GM21390 (cell line): ENCODE measurements around the gene CFI.
"Not testable (repeated sequence)": the region's sequence is repeated elsewhere in the genome, so short reads cannot be mapped to it uniquely, and the experiment has no call there.

Experiments
- ATAC-seq: cut with Tn5 transposase; IDR thresholded peaks from one replicate; pipeline ENCODE4 v1.9.1; 2021; ENCODE audit not compliant: unreplicated experiment

CFI gene

GRCh38 chr4:109801099-109801789 is 555 bp downstream of the CFI start:
- no peak for ATAC-seq

DNA sequence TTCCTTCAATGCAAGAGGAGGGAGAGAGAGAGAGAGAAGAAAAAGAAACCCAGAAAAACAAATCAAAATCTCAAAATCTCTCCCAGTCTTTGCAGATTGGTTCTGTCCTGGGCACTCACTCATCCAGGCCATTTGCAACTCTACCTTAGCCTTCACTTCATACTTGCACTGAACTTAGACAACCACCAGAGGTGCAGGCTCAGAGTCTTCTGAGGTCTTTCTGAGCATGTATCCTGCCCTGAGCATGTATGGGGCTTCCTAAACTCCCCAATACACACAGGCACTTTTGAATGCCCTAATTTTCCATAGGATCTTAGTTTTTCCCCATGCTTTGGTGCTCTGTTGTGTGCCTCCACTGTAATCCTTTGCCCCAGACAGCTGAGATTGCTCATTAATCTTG is 2.9 kb downstream of the CFI start:
- no peak for ATAC-seq

DNA sequence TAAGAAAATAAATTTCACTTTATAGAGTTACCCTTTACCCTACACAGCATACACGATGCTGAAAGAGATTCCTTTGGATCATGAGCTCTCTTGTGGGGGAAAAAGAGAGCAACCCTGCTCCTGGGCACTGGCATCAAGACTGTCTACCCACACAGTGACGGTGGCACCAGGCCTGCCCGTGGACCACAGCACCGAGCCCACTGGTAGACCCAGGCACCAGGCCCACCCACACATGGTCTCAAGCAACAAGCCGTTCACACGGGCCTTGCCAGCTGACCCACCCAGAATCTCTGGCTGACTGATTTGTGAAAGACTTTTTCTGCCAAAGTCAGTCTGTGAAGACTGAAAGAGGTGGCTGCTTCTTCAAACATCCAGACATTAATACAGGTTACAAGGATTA is 6.7 kb downstream of the CFI start:
- no peak for ATAC-seq

DNA sequence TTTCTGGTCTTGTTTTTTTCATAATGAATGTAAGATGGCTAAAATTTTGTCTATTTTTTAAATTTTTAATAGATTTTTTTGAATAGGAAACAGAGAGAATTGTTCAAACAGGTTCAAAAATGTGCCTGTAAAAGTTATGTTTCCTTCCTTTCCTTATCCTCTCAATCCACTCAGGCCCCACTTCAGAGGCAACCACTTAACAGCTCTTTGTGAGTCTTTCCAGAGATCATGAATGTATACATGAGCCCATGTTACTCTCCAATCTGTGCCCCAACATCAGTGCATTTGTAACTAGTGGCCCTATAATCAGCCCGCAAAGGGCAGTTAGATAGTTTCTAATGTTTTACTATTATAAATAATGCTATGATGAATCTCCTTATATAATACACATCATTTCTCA is 14.0 kb downstream of the CFI start:
- no peak for ATAC-seq

- ATAC-seq = no peak
Observed at GRCh38 chr4:109786846-109787245, 15.0 kb downstream of the CFI start.

GRCh38 chr4:109782092-109782491 is 19.7 kb downstream of the CFI start:
- ATAC-seq = not testable (repeated sequence)

DNA sequence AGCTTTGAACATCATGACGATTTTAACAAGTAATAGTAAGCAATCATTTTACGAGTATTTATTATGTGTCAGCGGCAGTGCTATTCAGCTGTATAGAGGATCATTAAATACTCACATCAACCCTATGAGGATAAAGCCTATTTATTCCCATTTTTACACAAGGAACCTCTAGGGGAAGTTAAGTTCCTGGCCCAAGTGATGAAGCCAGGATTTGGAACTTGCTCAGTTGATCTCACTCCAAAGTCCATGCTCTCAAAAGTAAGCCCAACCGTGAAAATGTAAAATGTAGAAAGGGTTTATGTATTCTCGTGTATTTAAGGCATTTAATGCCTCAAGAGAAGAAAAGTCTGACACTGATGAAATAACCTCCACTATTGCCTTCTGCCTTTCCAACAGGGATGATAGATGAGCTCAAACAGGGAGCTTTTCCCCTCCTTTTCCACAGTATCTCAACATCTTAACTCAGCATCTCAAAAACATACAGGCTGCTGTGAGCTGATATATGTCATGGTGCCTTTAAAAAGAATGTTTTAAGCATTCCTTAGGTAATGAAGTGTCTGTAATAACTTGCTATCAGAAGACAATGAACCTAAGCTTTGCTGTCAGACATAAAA is 36.9 kb downstream of the CFI start:
- no peak for ATAC-seq

DNA sequence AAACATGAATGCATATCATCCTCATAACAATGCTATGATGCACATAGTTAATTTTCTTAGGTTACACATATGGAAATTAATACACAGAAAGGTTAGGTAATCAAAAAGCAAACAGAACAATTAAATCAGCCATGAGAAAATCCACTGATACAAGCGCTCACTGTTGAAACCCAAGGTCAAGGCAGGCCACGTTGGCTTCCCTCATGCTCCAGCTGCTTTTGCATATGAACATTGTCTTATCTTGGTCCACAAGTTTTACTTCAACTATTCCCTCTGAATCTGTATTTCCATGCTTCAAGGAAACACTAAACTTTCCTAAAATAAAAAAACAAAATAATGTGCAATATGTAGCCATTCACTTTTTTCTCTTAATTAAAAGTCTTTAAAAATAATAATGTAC is 37.4 kb downstream of the CFI start:
- ATAC-seq = no peak

DNA sequence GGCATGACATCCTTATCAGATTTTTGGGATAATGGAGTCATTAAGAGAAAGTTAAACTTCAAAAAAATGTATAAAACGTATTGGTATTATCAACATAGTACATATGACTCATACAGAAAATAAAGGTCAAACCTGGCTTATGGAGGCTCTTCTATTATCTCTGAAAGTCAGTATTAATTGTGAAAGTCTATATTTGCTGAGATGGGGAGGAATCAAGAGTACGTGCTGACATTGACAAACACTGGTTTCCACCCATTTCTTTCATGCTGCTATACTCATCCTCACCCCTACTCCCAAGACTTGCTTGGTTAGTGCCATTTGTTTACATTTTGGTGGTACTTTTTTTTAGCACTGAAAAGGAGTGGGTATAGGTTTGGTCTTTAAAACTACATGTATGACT is 41.1 kb downstream of the CFI start:
- ATAC-seq = peak; percentile 65

GRCh38 chr4:109755656-109756055 is 46.1 kb downstream of the CFI start:
- no peak for ATAC-seq

GRCh38 chr4:109754093-109754857 is 47.5 kb downstream of the CFI start:
- no peak for ATAC-seq

- no peak for ATAC-seq
Observed at GRCh38 chr4:109752525-109752924, 49.3 kb downstream of the CFI start.

DNA sequence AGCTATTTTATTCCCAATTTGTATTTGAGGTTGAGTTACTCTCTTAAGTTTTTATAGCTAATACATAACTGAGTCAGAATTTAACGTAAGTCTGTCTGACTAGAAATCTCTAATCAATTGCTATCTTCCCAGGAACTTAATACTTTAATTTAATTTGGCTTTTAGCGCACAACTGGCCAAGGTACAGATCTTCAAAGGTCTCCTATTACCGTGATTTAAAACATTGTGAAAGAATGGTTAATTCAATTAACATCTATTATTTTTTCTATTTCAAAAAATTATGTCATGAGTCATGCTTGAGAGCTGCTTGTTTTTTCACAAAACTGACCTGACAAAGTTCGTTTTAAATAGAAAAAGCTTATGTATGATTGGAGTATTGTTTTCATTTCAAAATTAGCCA is 49.9 kb downstream of the CFI start:
- no peak for ATAC-seq

DNA sequence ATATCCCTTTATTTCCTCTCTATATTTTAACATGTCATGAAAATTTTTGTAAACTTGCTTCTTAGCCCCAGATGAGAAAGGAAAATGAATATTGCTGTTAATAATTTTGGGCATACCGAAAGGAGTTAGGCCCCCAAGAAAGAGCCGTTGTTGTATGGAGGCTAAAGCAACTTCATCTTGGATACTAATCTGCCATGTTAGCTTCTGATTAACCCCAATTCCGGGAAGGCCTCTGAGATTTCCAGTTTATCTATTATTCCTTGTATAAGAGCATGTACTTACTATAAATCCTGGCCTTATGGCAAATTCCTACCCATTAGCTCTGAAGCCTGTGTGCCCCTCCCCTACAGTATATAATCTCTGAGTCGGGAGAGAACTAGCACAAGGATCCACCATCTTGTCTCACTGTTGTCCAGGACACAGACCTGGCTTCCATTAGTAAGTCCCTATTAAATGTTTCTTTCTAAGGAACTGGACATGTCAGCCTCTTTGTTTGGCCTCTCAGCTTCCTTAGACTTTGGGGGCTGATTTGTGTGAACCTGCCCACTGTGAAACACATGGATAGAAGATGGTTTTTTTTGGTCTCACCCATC is 51.1 kb downstream of the CFI start:
- no peak for ATAC-seq

DNA sequence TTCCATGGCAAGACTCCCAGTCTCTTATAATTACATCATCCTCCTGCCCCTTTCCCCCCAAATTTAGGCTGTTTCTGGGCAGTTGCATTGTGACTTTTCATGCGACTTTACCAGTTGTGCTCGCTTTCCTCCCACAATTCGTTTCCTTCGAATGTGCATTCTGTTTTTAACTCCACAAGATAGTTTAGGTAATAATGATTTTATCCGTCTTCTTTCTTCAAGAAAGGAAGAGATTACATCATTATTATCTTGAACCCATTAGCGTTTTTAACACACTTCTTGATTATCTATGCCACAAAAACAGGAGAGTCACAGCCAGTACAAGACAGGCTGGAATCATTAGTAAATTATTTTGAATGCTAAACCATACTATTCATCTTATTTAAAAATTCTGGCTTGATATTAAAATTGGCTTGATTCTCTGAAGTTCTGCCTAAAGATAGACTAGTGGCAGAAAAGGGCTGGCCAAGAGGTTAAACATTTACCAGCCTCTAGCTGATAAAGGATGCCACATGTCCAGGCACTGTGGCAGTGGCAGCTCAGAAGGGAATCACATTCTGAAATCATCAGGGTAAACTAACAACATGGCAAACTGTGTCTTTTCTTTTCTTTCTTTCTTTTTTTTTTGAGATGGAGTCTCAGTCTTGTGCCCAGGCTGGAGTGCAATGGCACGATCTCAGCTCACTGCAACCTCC is 52.3 kb downstream of the CFI start:
- ATAC-seq = no peak

DNA sequence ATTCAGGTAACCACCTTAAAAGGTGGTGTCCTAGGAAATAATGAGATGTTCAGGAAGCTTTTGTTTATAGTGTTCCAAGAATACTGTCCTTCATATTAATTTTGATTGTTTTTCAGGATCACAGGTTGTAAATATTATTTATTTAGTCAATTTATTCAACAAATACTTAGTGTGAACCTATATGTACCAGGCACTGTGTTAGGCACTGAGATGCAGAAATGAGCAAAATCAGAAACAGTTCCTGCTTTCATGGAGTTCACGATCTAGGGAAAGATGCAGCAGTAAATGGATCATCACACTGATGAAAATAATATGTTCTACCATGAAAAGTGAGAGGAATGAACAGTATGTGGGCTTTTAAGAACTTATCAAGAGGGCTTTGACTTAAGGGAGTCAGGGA is 53.7 kb downstream of the CFI start:
- no peak for ATAC-seq

DNA sequence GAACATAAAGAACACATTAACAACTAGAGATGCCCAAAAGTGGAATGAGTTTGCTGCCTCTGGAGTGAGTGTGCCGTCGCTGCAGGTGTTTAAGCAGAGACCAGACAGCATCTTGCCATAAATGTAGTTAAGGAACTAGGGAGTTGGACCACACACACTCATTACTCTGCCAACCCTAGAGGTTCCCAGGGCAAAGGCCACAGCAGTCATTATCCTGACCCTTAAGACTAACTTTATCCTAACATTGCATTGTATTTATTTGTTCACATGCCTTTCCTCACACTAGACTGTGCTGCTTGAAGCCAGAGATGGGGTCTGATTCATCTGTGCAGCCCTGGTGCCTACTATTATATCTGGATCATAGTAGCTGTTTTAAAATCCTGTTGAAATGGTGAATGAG is 55.1 kb downstream of the CFI start:
- ATAC-seq = no peak

GRCh38 chr4:109745830-109746229 is 56.0 kb downstream of the CFI start:
- no peak for ATAC-seq

GRCh38 chr4:109739547-109739946 is 62.3 kb downstream of the CFI start:
- ATAC-seq = no peak

DNA sequence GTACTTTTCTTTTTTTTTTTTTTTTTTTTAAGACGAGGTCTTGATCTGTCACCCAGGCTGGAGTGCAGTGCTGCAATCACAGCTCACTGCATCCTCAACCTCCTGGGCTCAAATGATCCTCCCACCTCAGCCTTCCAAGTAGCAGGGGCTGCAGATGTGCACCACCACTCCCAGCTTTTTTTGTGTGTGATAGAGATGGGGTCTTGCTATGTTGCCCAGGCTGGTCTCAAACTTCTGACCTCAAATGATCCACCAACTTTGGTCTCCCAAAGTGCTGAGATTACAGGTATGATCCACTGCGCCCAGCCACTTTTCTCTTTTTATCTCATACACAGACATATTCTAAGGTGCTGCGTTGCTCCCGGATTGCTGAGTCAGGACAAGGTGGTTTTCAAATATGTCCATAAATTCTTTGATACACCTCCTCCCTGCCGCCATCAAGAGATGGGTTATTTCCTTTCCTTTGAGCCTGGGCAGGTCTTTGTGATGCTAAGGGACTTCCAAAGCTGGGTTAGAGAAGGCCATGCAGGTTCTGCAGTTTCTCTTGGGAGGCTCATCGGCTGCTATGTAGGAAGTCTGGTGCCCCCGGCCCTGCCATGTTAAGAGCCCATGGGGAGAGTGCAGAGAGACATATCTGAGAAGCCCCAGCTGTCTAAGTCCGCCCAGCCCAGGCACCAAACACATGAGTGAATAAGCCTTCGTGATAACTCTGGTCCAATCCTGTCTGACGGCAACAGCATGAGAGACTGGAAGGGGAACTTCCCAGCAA is 63.5 kb downstream of the CFI start:
- no peak for ATAC-seq
